Embryonic facial prominence (tissue), 1 donor: Measurements from ENCODE around the gene TNNT3.

ENCODE experiments used
- DNase-seq: peaks from one replicate; pipeline ENCODE4 v3.0.0-alpha.2; 2016; ENCODE audit errors: extremely low spot score

Gene TNNT3

GRCh38 chr11:1923201-1923956 is 3.9 kb downstream of the TNNT3 start:
- no peak for DNase-seq

GRCh38 chr11:1924181-1924580 is 4.7 kb downstream of the TNNT3 start:
- DNase-seq = no peak

DNA sequence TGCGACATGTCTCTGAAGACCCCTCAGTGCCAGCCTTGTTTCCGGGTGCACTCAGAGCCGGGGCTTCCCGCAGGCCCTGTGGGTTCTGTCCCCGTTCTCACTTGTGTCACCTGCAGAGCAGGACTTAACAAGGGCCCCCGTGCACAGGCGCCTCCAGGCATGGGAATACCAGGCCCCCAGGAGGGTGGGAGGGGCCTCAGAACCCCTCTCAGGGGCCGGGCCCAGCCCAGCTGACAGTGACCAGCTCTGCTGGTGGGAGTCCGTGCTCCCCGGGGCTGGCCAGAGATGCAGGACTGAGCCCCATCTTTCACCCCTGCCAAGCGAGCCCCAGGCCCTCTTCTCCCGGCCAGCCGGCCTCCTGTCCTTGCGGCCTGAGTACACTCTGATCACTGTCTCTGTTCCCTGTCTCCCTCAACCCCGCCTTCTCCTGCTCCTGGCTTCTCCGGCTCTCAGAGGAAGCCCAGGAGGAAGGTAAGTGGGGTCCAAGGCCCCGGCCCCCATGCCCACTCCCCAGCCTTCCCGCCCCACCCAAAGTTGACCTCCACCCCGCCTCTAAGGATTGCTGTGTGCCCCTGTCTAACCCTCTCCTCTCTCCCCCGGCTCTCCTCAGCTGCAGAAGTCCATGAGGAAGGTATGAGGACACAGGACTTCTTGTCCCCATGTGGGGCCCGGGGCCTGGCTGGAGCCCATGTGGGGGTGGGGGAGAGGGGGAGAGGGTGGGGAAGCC is 5.3 kb downstream of the TNNT3 start:
- DNase-seq = no peak

- DNase-seq = no peak
Measured at GRCh38 chr11:1925373-1926155, 6.1 kb downstream of the TNNT3 start.

- no peak for DNase-seq
Measured at GRCh38 chr11:1926156-1927025, 6.9 kb downstream of the TNNT3 start.

GRCh38 chr11:1927026-1927847 is 7.7 kb downstream of the TNNT3 start:
- no peak for DNase-seq

GRCh38 chr11:1927848-1928469 is 8.5 kb downstream of the TNNT3 start:
- no peak for DNase-seq

DNA sequence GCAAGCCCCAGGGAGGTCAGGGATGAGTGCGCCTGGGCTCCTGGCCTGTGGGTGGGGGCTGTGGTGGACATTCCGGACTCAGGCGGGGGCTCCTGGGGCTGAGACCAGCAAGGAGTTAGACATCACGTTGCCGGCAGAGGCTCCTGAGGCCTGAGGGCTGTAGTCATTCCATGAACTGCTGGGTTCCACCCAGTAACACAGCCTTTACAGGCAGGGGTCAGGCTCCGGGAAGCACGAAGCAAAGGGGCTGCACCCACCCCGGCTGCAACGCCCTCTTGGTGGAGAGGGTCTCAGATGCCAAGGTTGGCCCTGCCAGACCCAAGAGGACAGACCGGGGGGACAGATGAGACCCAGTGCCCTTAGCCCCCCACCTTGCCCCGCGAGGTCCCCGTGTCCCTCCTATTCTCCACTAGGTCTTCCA is 9.0 kb downstream of the TNNT3 start:
- no peak for DNase-seq

DNA sequence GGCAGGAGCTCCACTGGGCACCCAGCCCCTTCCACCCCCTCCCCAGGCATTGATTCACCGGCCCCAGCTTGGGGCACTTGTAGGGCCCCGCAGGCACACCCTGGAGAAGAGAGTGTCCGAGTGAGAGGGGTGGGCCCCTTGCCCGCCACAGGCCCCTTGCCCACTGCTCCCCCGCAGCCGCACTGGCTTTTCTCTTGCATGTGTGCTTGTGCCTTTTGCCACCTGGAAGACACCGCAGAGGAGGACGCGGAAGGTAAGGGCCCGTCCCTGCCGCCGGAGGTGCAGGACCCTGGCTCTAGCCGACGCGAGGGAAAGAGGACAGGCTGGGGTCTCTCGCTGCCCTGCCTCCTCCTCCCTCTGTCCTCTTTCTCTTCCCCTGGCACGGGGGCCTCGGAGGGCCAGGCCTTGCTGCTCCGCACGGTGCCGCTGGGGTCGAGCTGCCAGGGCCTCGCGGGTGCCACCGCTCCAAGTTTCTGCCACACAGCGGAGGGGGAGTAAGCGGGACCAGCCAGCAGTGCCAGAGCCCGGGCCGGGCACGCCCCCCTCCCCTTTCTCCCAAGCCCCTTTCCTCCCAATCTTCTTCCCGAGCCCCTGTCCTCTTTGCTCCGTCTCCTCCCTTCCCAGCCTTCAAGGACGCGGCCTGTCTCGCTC is 9.5 kb downstream of the TNNT3 start:
- DNase-seq = no peak

DNA sequence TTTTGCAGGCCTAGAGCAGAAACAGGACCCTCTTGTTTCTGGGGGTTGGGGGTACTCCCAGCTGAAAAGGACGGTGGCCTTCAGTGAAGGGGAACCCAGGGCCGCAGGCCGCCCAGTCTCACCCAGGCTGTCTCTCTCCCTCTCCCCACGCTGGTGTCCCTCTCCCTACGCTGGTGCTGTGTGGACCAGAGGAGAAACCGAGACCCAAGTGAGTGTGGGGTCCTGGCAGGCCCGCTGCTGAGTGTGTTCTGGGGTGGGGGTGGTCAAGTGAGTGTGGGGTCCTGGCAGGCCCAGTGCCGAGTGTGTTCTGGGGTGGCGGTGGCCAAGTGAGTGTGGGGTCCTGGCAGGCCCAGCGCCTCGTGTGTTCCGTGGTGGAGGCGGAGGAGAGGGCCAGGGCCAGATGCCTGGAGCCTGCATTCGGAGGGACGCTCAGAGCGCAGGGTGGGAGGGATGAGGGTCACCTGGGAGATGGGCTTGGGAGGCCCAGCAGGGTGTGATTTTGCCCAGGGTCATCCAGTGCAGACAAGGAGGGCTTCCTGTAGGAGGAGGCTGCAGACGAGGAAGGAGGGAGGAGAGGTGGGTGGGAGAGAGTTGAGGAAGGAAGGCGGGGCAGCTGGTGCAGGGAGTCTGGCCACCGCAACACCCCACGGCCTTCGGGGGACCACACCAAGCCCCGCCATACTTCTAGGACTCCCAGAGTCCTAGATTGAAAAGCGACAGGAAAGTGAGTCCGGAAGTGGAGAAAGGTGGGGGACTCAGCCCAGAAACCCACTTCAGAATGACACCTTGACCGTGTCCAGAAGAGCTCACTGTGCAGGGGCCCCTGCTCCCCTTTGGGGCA is 10.3 kb downstream of the TNNT3 start:
- no peak for DNase-seq

GRCh38 chr11:1930462-1930830 is 10.9 kb downstream of the TNNT3 start:
- DNase-seq = no peak

- DNase-seq = peak; percentile 55
Measured at GRCh38 chr11:1931341-1932104, 12.0 kb downstream of the TNNT3 start.

DNA sequence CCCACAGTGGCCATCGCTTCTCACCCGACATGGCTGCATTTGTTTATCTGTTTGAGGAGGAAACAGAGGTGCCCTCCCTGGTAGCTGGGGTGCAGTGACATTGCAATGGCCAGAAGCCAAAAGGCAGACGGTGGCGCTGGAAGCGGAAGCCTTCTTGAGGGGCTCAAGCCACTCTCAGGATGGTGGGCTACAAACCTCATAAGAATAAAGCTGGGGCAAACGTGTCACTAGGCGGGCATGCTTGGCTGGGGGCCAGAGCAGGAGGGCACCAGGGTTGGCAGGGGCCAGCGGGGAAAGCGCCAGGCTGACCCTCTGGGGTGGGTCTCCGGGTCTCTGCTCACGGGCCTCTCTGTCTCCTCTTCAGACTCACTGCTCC is 12.6 kb downstream of the TNNT3 start:
- no peak for DNase-seq

- no peak for DNase-seq
Measured at GRCh38 chr11:1932681-1933080, 13.2 kb downstream of the TNNT3 start.

DNA sequence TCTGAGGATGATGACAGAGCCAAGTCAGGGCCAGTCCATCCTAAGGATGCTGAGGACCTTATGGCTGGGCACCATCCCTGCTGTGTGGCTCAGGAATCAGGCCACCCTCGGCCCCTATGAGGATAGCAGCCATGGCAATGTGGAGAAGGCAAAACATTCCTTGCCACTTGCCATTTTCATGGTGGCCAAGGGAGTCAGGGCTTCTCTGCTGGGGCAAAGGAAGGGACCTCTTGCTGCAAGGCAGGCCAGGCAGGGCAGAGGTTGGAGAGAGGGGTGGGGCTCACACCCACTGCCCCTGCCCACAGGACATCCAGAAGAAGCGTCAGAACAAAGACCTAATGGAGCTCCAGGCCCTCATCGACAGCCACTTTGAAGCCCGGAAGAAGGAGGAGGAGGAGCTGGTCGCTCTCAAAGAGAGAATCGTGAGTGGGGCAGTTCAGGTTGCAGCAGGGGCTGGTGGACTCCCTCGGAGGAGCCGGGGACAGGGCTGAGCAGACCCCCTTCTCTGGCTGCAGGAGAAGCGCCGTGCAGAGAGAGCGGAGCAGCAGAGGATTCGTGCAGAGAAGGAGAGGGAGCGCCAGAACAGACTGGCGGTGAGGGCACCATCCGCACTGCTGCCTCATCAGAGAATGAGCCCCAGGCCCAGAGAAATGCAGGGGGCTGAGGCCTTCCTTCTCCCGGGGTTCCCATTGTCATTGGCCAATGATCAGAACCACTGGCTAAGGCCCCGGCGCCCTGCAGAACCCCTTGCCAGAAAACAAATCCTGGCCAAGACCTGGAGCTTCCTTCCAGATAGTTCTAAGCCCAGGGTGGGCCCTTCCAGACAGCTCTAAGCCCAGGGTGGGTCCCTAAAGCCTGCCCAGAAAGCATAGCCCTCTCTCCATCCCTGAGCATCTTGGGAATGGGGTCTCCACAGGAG is 14.2 kb downstream of the TNNT3 start:
- DNase-seq = no peak

- DNase-seq = no peak
Measured at GRCh38 chr11:1934335-1935155, 15.0 kb downstream of the TNNT3 start.
